ENCODE results near the gene CCL24.
"Not testable (repeated sequence)": the region's sequence is repeated elsewhere in the genome, so short reads cannot be mapped to it uniquely, and the experiment has no call there.

Gene CCL24

GRCh38 chr7:75806560-75807307, 6.9 kb downstream of the CCL24 start:
- H3K4me1 ChIP-seq (ENCODE audit: control insufficient read depth, insufficient read depth, low read length) = 0 out of 2 replicates have a peak, but pooled peaks cover 4% of the 10 kb centered on the region
- H3K9me3 ChIP-seq (ENCODE audit: control insufficient read depth, insufficient read depth, low read length) = peaks cover 3% of the 10 kb centered on the region; the same call in 1 of the 2 replicates
- no peaks in the 10 kb centered on the region for H3K36me3 ChIP-seq (ENCODE audit: control insufficient read depth, insufficient read depth, low read length)
- no peak overlapping the region for H3K27ac ChIP-seq (ENCODE audit: low read depth, low read length)
- H3K4me3 ChIP-seq (ENCODE audit: low read depth, low read length) = no peak overlapping the region
- H3K27me3 ChIP-seq (ENCODE audit: control insufficient read depth, insufficient read depth, low read length) = no peaks in the 10 kb centered on the region
- no peak overlapping the region for H3K9ac ChIP-seq (ENCODE audit: low read depth, low read length)

GRCh38 chr7:75804705-75805104, 8.9 kb downstream of the CCL24 start:
- H3K27ac ChIP-seq (ENCODE audit: low read depth, low read length) = no peak overlapping the region
- 0 out of 2 replicates have a peak, but pooled peaks cover 4% of the 10 kb centered on the region for H3K4me1 ChIP-seq (ENCODE audit: control insufficient read depth, insufficient read depth, low read length)
- H3K27me3 ChIP-seq (ENCODE audit: control insufficient read depth, insufficient read depth, low read length) = no peaks in the 10 kb centered on the region
- H3K4me3 ChIP-seq (ENCODE audit: low read depth, low read length) = no peak overlapping the region
- H3K9ac ChIP-seq (ENCODE audit: low read depth, low read length) = no peak overlapping the region
- H3K36me3 ChIP-seq (ENCODE audit: control insufficient read depth, insufficient read depth, low read length) = no peaks in the 10 kb centered on the region
- peaks cover 3% of the 10 kb centered on the region; the same call in 1 of the 2 replicates for H3K9me3 ChIP-seq (ENCODE audit: control insufficient read depth, insufficient read depth, low read length)

DNA sequence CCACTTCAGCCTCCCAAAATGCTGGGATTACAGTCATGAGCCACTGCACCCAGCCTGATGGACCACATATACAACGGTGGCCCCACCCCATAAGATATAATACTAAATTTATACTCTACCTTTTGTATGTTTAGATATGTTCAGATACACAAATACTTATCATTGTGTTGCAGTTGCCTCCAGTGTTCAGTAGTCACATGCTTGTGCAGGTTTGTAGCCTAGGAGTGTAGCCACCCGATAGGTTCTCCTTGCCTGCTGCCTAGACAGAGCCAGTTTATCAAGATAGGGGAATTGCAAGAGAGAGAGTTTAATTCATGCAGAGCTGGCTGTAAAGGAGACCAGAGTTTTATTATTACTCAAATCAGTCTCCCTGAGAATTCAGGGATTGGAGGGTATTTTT, 9.6 kb downstream of the CCL24 start:
- Histone ChIP-seq H3K27me3 (ENCODE audit: control insufficient read depth, insufficient read depth, low read length) (no peaks in the 10 kb centered on the region), H3K36me3 (ENCODE audit: control insufficient read depth, insufficient read depth, low read length) (no peaks in the 10 kb centered on the region), H3K4me1 (ENCODE audit: control insufficient read depth, insufficient read depth, low read length) (0 out of 2 replicates have a peak, but pooled peaks cover 4% of the 10 kb centered on the region), H3K9me3 (ENCODE audit: control insufficient read depth, insufficient read depth, low read length) (peaks cover 3% of the 10 kb centered on the region; the same call in 1 of the 2 replicates), H3K4me3 (ENCODE audit: low read depth, low read length) (no peak overlapping the region), H3K9ac (ENCODE audit: low read depth, low read length) (no peak overlapping the region), H3K27ac (ENCODE audit: low read depth, low read length) (no peak overlapping the region)

DNA sequence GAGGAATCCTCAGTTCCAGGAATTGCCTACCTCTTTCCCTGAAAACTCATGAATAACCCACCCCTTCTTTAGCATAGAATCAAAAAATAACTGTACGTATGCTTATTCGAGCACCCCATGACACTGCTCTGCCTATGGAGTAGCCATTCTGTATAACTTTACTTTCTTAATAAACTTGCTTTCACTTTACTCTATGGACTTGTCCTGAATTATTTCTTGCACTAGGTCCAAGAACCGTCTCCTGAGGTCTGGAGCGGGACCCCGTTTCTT, 11.1 kb downstream of the CCL24 start:
- H3K9me3 ChIP-seq (ENCODE audit: control insufficient read depth, insufficient read depth, low read length) = peaks cover 3% of the 10 kb centered on the region; the same call in 1 of the 2 replicates
- H3K27me3 ChIP-seq (ENCODE audit: control insufficient read depth, insufficient read depth, low read length) = no peaks in the 10 kb centered on the region
- H3K9ac ChIP-seq (ENCODE audit: low read depth, low read length) = no peak overlapping the region
- no peaks in the 10 kb centered on the region for H3K36me3 ChIP-seq (ENCODE audit: control insufficient read depth, insufficient read depth, low read length)
- no peak overlapping the region for H3K4me3 ChIP-seq (ENCODE audit: low read depth, low read length)
- H3K4me1 ChIP-seq (ENCODE audit: control insufficient read depth, insufficient read depth, low read length) = 0 out of 2 replicates have a peak, but pooled peaks cover 4% of the 10 kb centered on the region
- H3K27ac ChIP-seq (ENCODE audit: low read depth, low read length) = no peak overlapping the region

GRCh38 chr7:75798770-75799169, 14.8 kb downstream of the CCL24 start:
- Histone ChIP-seq H3K4me3 (ENCODE audit: low read depth, low read length) (no peak overlapping the region), H3K27me3 (ENCODE audit: control insufficient read depth, insufficient read depth, low read length) (no peaks in the 10 kb centered on the region), H3K4me1 (ENCODE audit: control insufficient read depth, insufficient read depth, low read length) (no peaks in the 10 kb centered on the region; the same call in 1 of the 2 replicates), H3K9me3 (ENCODE audit: control insufficient read depth, insufficient read depth, low read length) (no peaks in the 10 kb centered on the region), H3K27ac (ENCODE audit: low read depth, low read length) (no peak overlapping the region), H3K9ac (ENCODE audit: low read depth, low read length) (no peak overlapping the region), H3K36me3 (ENCODE audit: control insufficient read depth, insufficient read depth, low read length) (no peaks in the 10 kb centered on the region)

GRCh38 chr7:75796420-75796819, 17.2 kb downstream of the CCL24 start:
- H3K27me3 ChIP-seq (ENCODE audit: control insufficient read depth, insufficient read depth, low read length) = no peaks in the 10 kb centered on the region
- no peak overlapping the region for H3K9ac ChIP-seq (ENCODE audit: low read depth, low read length)
- no peak overlapping the region for H3K27ac ChIP-seq (ENCODE audit: low read depth, low read length)
- no peak overlapping the region for H3K4me3 ChIP-seq (ENCODE audit: low read depth, low read length)
- H3K36me3 ChIP-seq (ENCODE audit: control insufficient read depth, insufficient read depth, low read length) = no peaks in the 10 kb centered on the region
- H3K4me1 ChIP-seq (ENCODE audit: control insufficient read depth, insufficient read depth, low read length) = no peaks in the 10 kb centered on the region; the same call in 1 of the 2 replicates
- no peaks in the 10 kb centered on the region for H3K9me3 ChIP-seq (ENCODE audit: control insufficient read depth, insufficient read depth, low read length)

DNA sequence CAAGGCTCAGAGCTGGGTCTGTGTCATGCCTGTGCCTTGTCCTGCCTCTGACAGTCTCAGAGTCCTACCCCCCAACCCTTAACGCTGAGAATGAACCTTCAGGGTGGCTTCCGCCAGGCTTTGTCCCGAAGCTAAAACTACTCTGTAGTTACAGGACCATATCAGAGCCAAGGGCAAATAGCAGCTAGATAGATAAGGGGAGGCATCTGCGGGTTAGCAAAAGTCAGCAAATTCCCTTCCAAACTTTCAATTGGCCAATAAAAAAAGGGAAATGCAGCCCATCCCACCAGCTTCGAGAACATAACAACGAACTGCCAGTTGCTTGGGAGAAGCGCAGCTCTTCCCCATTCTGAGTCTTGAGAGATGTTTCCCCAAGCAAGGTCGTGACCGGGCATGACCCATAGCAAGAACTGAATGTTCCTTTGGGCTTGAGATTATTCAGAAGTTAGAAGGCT, 17.7 kb downstream of the CCL24 start:
- no peak overlapping the region for H3K9ac ChIP-seq (ENCODE audit: low read depth, low read length)
- no peaks in the 10 kb centered on the region; the same call in 1 of the 2 replicates for H3K4me1 ChIP-seq (ENCODE audit: control insufficient read depth, insufficient read depth, low read length)
- H3K27ac ChIP-seq (ENCODE audit: low read depth, low read length) = no peak overlapping the region
- H3K4me3 ChIP-seq (ENCODE audit: low read depth, low read length) = no peak overlapping the region
- H3K9me3 ChIP-seq (ENCODE audit: control insufficient read depth, insufficient read depth, low read length) = no peaks in the 10 kb centered on the region
- H3K36me3 ChIP-seq (ENCODE audit: control insufficient read depth, insufficient read depth, low read length) = no peaks in the 10 kb centered on the region
- no peaks in the 10 kb centered on the region for H3K27me3 ChIP-seq (ENCODE audit: control insufficient read depth, insufficient read depth, low read length)

GRCh38 chr7:75793676-75794075, 19.9 kb downstream of the CCL24 start:
- Histone ChIP-seq H3K9me3 (ENCODE audit: control insufficient read depth, insufficient read depth, low read length) (no peaks in the 10 kb centered on the region), H3K4me3 (ENCODE audit: low read depth, low read length) (no peak overlapping the region), H3K27me3 (ENCODE audit: control insufficient read depth, insufficient read depth, low read length) (no peaks in the 10 kb centered on the region), H3K9ac (ENCODE audit: low read depth, low read length) (no peak overlapping the region), H3K4me1 (ENCODE audit: control insufficient read depth, insufficient read depth, low read length) (peaks cover 2% of the 10 kb centered on the region), H3K27ac (ENCODE audit: low read depth, low read length) (no peak overlapping the region), H3K36me3 (ENCODE audit: control insufficient read depth, insufficient read depth, low read length) (no peaks in the 10 kb centered on the region)

- not testable (repeated sequence) for H3K27me3 ChIP-seq (ENCODE audit: control insufficient read depth, insufficient read depth, low read length); H3K9ac ChIP-seq (ENCODE audit: low read depth, low read length); H3K9me3 ChIP-seq (ENCODE audit: control insufficient read depth, insufficient read depth, low read length); H3K36me3 ChIP-seq (ENCODE audit: control insufficient read depth, insufficient read depth, low read length); H3K4me3 ChIP-seq (ENCODE audit: low read depth, low read length); H3K27ac ChIP-seq (ENCODE audit: low read depth, low read length)
- H3K4me1 ChIP-seq (ENCODE audit: control insufficient read depth, insufficient read depth, low read length) = peaks cover 10% of the 10 kb centered on the region
Observed at GRCh38 chr7:75792567-75792966, 21.0 kb downstream of the CCL24 start.

DNA sequence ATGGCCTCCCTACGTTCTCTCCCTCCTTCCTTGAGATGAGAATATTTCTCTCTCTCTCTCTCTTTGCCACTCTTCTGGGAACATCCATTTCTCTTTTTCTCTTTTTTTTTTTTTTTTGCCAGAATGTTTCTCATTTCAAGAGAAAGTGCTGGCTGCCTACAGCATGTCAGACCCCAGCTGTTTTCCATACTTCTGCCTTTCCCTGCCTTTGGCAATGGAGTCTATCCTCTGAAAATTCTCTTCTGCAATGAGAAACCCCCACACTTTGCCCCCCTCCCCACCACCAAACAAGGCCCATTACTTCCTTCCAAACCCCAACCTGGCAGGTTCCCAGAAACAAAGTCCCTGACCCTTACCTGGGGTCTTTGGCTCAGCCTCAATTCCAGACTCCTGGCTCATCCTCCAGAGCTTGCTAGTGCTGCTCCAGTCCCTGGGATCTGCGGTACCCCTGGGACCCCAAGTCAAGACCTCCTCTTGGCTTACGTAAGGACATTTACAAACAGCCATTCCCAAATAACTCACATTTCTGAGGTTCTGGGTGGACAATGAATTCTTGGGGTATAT, 24.2 kb downstream of the CCL24 start:
- Histone ChIP-seq H3K27ac (ENCODE audit: low read depth, low read length) (no peak overlapping the region), H3K9ac (ENCODE audit: low read depth, low read length) (no peak overlapping the region), H3K9me3 (ENCODE audit: control insufficient read depth, insufficient read depth, low read length) (no peaks in the 10 kb centered on the region), H3K4me3 (ENCODE audit: low read depth, low read length) (no peak overlapping the region), H3K27me3 (ENCODE audit: control insufficient read depth, insufficient read depth, low read length) (no peaks in the 10 kb centered on the region), H3K4me1 (ENCODE audit: control insufficient read depth, insufficient read depth, low read length) (peaks cover 13% of the 10 kb centered on the region), H3K36me3 (ENCODE audit: control insufficient read depth, insufficient read depth, low read length) (no peaks in the 10 kb centered on the region)

DNA sequence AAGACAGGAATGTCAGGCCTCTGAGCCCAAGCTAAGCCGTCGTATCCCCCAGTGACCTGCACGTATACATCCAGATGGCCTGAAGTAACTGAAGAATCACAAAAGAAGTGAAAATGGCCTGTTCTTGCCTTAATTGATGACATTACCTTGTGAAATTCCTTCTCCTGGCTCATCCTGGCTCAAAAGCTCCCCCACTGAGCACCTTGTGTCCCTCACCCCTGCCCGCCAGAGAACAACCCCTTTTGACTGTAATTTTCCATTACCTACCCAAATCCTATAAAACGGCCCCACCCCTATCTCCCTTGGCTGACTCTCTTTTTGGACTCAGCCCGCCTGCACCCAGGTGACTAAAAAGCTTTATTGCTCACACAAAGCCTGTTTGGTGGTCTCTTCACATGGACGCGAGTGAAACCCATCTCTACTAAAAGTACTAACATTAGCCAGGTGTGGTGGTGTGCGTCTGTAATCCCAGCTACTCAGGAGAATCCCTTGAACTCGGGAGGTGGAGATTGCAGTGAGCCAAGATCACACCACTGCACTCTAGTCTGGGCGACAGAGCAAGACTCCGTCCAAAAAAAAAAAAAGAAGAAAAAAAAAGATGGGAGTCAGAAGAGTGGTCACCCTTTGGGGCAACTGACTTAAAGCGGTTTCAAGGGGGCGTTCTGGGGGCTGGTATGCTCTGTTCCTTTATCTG, 25.3 kb downstream of the CCL24 start:
- H3K27me3 ChIP-seq (ENCODE audit: control insufficient read depth, insufficient read depth, low read length); H3K36me3 ChIP-seq (ENCODE audit: control insufficient read depth, insufficient read depth, low read length); H3K4me3 ChIP-seq (ENCODE audit: low read depth, low read length); H3K9me3 ChIP-seq (ENCODE audit: control insufficient read depth, insufficient read depth, low read length); H3K9ac ChIP-seq (ENCODE audit: low read depth, low read length): not testable (repeated sequence)
- peaks cover 13% of the 10 kb centered on the region for H3K4me1 ChIP-seq (ENCODE audit: control insufficient read depth, insufficient read depth, low read length)
- H3K27ac ChIP-seq (ENCODE audit: low read depth, low read length) = peak overlapping the region; percentile 76

Data from HUES48 (cell line).